ENCODE data around the gene LGMN. TPM values are rescaled to one million over a fixed set of nuclear protein-coding genes. Genes with fewer than 3 reads are reported as not detected.
"Not testable (repeated sequence)": the region's sequence is repeated elsewhere in the genome, so short reads cannot be mapped to it uniquely, and the experiment has no call there.

Gene LGMN
- 87.5 TPM for polyA plus RNA-seq (2013, experiment 1 of 2; ENCODE audit: insufficient read length)
- 87.4 TPM for polyA plus RNA-seq (2013, experiment 2 of 2; ENCODE audit: insufficient read length)

DNA sequence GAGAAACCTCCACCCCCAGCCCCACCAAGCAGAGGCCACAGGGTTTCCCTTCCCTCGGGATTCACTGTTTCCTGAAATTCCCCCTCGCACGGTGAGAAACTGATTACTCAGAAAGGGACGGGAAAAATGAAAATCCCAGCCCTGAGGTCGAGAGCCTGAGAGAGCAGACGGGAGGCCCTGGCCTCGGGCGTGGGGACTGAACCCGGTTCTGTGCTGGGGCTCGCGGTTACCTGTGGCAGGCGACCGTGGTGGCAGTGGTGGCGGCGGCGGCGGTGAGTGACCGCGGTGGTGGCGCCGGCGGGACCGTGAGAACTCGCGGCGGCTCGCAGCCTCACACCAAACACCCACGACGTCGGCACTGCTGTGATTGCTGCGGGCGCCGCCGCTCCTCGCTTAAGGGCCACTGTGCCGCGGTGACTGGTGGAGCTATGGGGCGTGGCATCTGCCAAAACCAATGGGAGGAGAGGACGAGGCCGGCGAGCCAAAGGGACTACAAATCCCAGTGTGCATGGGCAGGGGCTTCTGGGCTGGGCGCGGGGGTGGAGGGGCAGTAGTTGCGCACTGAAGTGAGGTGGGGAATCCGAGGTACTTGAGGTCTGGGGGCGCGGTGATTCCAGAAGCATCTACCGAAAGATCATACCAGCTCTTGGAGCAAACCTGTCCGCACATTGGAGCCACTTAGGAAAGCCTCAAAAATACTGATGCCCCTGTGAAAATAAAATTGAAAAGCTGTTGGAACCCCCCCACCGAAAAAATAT lies at the start of gene LGMN:
TSS of gene LGMN (minus strand) at position 369 of the 758 bp plus-strand sequence. CDS start 15,841 bp downstream, outside the sequence.
- DNase-seq: peak; percentile 93

DNA sequence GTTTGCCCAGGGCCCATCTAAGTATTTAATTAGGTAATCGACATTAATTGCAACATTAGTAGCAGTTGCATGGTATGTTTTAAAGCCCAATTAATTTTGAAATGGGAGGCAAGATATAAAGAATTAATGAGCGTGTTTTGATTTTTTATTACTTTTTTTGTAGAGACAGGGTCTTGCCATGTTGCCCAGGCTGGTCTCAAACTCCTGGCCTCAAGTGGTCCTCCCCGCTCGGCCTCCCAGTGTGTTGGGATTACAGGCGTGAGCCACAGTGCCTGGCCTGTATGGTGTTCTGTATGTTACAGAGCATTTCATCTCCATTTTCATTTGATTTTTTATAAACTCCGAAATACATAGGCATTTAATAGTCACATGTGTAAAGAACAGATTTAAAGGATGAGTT lies 46.5 kb upstream of the LGMN start:
- no peak for DNase-seq

DNA sequence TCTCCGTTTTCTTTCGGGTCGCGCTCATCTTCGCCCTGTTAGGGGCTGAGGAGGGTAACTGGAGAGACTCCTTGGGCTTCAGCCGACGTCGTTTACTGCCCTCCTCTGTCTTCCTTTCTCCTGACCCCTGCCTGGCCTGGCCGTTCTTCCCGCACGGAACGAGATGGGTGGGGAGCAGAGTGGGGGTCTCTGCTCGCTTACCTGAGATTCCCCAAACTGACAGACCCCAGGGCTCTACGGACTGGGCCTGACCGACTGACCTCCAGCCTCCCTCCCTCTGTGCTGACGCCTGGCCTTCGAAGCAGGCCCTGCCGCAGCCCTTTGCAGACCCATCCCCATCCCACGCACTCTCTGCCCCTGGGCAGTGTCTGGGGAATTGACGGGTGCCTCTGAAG lies 46.1 kb upstream of the LGMN start:
- no peak for DNase-seq

DNA sequence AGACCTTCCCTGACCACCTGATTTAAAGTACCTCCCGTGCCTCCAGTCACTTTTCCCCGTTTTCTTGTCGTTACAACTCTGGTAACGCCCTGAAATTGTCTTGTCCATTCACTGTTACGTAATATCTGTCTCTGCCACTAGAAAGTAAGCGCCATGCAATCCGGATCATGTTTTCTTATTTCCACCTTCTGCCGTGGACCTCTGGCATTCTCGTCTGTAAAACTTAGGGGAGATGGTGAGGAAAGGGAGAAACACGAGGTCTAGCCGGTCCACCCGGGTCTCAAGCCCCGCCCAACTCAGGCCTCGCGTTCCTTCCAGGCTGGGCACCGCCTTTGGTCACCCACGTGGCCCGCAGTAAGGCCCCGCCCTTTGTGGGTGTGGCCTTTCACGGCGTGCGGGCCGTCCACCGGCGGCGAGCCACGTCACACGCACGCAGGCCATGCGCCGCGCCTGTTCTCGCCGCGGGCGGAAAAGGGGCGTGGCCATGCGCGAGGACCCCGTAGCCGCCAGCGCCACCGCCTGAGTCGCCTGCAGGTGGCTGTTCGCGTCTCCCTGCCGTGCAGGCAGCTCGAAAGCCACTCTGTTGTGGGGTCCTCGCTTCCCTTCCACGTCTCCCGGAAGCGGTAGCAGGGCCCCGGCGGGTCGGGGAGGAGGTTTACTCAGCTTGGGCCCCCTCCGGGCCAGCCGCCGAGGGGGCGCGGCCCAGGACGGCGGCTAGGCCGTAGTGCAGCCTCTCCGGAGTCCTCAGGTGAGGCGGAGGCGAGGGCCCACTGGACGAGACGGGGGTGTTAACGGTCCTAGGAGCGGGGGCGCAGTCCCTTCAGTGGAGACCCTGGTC lies 45.5 kb upstream of the LGMN start, which contains the start of gene GOLGA5:
TSS of gene GOLGA5 (plus strand) at position 597 of the 838 bp plus-strand sequence. CDS start 3,133 bp downstream, outside the sequence.
- DNase-seq: peak; percentile 98

DNA sequence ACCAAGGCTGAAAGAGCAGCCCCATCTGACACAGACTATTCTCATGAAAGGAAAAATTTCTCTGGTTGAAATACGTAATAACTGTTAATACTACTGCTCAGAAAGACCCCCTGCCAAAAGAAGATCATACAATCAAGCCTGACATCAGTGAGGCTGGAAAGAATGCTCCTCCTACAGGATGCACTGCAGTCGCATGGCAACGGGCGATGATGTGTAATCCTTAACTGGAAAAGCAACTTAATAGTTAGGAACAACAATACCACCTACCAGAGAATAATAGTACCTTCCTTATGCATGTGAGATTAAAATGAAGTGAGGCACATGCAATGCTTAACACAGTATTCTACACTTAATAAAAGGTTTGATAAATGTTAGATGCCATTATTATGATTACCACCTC lies 44.5 kb upstream of the LGMN start:
- peak; percentile 17 for DNase-seq

DNA sequence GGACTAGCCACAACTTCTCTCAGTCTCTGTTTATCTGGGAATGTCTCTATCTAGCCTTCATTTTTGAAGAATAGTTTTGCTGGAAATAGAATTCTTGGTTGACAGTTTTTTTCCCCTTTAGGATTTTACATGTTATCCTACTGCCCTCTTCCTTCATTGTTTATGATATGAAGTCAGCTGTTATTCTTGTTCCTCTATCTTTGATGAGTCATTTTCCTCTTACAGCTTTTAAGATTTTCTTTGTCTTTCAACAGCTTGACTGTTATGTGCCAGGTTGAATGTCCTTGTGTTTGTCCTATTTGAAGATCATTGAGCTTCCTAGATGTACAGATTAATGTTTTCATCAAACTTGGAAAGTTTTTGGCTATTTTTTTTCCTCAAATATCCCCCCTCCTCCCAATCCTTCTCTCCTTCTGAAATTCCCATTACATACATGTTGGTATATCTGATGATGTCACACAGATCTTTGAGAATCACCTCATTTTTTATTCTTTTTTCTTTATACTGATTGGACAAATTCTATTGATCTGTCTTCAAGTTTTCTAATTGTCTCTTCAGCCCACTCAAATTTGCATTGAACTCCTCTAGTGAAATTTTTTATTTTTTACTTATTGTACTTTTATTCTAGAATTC lies 41.1 kb upstream of the LGMN start:
- no peak for DNase-seq

DNA sequence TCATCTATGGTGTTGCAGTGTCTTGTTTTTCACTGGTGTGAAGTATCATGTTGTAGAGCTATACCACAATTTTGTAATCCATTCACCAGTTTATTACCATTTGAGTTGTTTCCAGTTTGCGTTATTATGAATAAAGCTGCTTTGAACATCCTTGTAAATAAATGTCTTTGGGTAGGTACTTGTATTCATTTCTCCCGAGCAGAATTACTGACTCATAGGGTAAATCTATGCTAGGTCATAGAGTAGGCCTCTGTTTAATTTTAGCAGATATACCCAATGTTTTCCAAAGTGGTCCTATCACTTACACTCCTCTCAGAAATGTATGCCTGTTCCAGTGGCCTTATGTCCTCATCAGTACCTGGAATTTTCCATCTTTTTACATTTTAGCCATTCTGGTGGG lies 39.1 kb upstream of the LGMN start:
- DNase-seq: no peak

DNA sequence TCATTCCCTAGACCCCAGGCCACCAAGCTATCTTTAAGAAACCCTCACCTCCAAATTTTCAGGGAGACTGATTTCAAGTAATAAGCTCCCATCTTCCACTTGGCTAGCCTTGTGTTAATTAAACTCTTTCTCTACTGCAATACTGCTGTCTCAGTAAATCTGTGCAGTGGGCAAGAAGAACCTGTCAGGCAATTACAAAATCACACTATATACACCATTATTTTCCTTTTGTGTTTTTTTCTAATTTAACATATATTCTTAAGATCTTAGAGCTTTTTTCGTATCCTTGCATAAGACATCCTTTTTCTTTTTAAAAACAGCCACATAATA lies 38.0 kb upstream of the LGMN start:
- DNase-seq: no peak

DNA sequence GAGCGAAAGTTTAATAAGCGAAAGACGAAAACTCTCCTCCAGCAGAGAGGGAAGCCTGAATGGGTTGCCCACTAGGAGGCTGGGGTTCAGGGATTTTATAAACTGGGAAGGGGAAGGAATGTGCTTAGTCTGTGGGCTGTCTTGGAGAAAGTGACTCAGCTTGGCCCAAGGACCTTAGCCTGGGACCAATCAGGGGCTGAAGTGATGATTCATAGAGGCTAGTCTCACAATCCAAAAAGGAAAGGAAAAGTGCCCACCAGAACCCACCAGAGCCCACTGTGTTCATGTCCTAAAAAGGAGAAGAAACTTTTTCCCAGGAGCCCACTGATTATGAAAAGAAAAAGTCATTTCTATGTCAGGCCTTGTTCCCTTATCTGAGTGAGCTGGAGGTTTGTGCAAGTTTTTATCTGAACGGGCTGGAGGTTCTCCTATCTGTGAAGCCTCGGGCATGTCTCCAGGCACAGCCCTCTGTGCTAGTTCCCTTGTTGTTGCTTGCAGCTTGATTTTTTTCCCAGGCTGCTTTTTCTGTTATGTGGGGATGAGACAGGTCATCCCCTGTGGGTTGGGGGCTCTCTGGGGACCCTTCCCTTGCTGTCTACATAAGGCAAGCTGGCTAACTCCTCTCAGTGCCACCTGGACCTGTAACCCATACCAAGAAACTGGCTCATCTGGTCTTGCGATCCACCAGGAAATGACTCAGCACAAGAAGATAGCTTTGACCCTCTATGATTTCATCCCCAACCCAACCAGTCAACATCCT lies 37.4 kb upstream of the LGMN start:
- peak; percentile 86 for DNase-seq

DNA sequence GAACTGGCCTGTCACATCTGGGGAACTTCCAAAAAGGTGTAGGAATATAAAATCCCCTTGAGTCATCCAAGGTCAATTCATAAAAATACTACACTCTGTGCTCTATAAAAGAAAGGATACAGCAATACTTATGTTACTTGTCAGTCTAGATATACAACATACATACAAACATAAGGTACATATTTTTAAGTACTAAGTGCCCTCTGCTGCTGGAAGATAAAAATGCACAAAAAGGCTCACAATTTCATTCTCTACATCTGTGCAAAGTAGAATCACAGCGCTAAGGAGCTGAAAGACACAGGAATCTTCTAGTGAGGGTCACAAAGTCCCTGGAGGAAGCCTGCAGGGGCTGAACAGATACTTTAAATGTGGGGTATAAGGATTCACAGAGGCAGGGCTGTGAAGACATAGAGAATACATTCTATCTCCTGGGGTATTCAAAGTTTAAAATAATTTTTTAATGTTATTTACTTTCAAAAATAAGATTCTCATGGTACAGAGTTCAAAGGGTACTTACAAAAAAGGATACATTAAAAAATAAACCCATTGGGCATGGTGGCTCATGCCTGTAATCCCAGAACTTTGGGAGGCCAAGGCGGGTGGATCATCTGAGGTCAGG lies 35.5 kb upstream of the LGMN start:
- peak; percentile 68 for DNase-seq

DNA sequence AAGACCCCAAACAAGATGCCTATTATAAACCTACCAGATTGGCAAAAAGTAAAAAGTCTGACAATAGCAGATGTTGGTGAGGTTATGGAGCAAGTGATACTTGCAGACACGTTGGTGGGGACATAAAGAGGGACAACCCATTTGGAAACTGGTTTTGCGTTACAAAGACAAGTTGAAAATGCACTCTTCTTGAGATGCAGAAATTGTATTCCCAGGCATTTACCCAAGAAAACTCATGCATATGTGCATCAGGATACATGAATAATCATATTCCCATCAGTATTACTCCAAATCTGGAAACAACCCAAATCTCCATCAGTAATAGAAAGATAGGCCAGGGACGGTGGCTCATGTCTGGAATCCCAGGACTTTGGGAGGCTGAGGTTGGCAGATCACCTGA lies 32.9 kb upstream of the LGMN start:
- no peak for DNase-seq

DNA sequence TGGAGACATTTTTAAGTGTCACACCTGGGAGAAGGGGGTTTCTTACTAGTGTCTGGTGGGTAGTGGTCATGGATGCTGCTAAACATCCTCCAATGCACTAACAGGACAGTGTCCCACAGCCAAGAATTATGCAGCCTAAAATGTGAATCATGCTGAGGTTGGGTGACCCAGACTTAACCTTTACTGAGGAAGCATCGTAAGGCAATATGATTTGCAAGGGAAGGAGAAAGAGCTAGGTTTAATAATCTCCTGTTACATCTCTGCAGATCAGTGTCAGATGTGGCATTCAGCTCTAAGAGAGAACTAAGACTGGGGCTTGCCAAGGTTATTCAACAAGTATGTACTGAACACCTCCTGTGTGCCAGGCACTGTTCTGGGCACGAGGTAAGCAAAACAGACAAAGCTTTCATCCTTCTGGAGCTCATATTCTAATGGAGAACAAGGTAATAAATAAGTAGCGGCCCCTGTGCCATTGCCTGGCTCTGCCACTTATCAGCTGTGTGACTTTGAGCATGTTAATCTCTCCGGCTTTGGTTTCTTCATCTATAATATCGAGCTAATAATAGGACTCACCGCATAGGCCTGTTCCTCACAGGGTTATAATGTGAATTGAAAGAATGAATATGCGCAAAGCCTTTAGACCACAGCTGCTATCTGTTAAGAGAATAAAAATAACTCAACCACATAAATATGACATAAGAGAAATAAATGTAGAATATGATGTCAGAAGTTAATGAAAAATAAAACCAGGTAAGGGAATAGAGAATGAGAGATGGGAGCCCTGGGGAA lies 32.2 kb upstream of the LGMN start:
- peak; percentile 82 for DNase-seq

DNA sequence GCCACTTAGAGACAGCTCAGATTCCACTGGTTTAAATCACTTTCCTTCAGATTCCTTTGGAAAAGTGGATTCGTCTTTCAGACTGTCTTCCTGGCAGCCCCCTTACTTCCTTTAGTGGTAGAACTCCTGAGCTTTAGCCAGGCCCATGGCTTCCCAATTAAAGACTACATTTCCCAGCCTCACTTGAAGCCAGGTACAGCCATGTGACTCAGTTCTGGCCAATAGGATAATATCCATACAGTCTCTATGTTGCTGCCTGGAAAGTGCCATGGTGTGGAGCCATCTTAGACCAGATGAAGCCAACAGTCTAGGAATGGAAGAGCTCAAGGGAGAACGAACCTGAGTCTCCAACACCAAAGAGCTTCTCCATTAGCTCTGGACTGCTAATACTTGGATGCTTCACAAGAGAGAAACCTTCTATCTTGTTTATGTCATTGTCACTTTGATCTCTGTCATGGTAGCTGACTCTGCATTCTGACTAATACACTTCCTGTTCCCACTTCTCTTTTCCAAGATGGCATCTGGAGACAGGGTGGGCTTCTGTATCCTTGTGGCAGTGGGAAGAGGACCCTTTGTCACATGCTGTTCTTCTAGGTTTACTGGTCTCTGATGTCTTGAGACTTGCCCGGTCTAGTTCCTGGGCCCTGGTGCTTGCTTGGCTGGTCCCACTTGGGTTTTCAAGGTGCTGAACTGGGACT lies 30.6 kb upstream of the LGMN start:
- DNase-seq: peak; percentile 23

DNA sequence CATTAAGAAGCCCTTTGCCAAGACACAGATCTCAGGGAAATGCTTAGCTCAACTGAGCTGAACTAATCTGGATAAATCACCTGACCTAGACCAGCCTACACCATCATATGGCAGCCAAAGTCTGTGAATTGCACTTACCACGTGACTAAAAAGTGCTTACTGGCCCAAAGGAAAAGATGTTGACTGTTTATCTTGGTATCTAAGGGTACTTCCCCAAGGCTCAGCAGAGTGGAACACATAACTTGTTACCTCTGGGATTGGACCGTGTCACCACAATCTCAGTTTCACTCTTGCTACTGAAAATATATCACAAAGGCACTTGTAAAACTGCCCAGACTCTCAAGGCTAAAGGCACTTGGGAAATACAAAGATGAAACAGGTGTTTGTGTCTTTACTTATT lies 26.9 kb upstream of the LGMN start:
- not testable (repeated sequence) for DNase-seq

DNA sequence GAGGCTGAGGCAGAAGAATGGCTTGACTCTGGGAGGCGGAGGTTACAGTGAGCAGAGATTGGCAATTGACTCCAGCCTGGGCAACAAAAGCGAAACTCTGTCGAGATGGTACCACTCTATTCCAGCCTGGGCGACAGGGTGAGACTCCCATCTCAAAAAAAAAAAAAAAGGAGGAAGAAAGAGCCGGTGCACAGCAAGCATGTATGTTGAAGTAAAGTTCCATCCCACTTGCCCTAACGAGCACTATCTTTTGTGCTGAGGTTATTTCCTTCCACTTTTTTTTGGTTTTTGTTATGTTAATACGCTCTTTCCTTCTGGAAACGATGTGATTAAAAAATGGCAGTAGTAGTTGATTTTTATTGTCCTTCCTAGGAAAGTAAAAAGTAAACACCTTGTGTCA lies 26.1 kb upstream of the LGMN start:
- no peak for DNase-seq

DNA sequence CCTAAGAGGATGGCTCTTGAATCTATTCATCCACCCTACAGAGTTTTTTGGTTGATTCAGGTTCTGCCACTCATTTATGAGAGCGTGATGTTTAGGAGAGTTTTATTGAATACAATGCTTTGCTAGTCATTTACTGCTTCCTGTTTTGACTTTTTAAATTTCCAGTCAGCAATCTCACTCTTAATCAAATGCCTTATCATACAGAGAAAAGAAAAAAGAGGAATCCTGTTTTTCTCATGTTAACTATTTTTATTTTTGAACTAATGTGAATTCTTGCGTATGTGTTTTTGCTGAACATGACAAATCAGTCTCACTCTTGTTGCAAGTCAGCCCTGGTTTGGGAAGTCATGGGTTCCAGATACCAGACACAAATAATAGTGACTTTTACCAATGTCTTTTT lies 22.1 kb upstream of the LGMN start:
- no peak for DNase-seq

DNA sequence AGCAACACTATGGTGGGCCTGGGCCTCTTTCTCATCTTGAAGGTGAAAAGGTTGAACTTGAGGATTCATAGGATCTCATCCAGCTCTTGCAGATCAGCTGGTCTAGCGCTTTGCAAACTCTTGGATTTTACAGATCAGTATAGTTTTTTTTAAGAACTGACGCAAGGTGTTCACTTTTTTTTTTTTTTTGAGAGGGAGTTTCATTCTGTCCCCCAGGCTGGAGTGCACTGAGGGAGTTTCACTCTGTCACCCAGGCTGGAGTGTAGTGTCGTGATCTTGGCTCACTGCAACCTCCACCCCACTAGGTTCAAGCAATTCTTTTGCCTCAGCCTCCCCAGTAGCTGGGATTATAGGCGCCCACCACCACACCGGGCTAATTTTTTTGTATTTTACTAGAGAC lies 20.4 kb upstream of the LGMN start:
- DNase-seq: no peak

DNA sequence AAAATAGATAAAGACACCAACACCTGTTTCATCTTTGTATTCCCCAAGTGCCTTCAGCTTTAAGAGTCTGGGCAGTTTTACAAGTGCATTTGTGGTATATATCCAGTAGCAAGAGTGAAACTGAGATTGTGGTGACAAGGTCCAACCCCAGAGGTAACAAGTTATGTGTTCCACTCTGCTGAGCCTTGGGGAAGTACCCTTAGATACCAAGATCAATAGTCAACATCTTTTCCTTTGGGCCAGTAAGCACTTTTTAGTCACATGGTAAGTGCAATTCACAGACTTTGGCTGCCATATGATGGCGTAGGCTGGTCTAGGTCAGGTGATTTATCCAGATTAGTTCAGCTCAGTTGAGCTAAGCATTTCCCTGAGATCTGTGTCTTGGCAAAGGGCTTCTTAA lies 19.8 kb upstream of the LGMN start:
- not testable (repeated sequence) for DNase-seq

DNA sequence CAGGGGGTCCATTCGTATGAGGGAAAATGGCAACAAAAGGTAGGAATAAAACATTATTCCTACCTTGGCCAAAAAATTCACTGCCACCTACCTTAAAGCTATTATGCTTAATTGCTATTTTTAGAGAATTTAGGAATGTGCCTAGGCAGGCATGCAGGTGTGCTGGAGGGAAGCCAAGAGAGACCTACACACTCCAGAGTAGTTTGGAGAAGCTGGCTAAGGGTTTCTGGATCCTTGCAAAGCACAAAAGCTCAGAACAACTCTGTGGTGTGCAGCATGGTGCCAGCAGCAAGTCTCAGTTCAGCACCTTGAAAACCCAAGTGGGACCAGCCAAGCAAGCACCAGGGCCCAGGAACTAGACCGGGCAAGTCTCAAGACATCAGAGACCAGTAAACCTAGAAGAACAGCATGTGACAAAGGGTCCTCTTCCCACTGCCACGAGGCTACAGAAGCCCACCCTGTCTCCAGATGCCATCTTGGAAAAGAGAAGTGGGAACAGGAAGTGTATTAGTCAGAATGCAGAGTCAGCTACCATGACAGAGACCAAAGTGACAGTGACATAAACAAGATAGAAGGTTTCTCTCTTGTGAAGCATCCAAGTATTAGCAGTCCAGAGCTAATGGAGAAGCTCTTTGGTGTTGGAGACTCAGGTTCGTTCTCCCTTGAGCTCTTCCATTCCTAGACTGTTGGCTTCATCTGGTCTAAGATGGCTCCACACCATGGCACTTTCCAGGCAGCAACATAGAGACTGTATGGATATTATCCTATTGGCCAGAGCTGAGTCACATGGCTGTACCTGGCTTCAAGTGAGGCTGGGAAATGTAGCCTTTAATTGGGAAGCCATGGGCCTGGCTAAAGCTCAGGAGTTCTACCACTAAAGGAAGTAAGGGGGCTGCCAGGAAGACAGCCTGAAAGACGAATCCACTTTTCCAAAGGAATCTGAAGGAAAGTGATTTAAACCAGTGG lies 15.5 kb upstream of the LGMN start:
- DNase-seq: not testable (repeated sequence)

DNA sequence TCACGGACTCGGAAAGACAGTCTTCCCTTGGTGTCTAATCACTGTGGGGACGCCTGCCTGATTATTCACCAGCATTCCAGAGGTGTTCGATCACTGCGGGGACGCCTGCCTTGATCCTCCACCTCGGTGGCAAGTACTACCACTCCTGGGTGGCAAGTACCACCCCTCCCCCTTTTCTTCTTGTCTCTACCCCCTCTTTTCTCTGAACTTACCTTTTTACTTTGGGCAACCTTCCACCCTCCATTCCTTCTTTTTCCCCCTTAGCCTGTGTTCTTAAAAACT lies 12.0 kb upstream of the LGMN start:
- DNase-seq: no peak
